Smooth muscle cell (in vitro differentiated cells): ENCODE data around the gene MYORG. TPM values are rescaled to one million over a fixed set of nuclear protein-coding genes. Genes with fewer than 3 reads are reported as not detected.
"Not testable (repeated sequence)": the region's sequence is repeated elsewhere in the genome, so short reads cannot be mapped to it uniquely, and the experiment has no call there.

Experiments used
- DNase-seq: peaks from one replicate; lab custom pipeline; 2025; ENCODE audit not compliant: unreplicated experiment; lab: John Stamatoyannopoulos, UW
- H2AFZ ChIP-seq: fragments of 200-600 bp; sonication (generic); 2 replicates; pipeline ENCODE4 v1.6.0; 2016; ENCODE audit warnings: antibody characterized with exemption, low read depth, mild to moderate bottlenecking
- H3F3A ChIP-seq: fragments of 200-600 bp; sonication (generic); 2 replicates; pipeline ENCODE4 v1.6.0; 2017; ENCODE audit warnings: antibody characterized with exemption, low read depth
- H3K27ac ChIP-seq: fragments of 200-600 bp; sonication (generic); 2 replicates; pipeline ENCODE4 v1.5.1; 2016; ENCODE audit warnings: low read depth, mild to moderate bottlenecking
- H3K27me3 ChIP-seq: fragments of 200-600 bp; sonication (generic); 2 replicates; pipeline ENCODE4 v1.6.1; 2016; ENCODE audit warnings: low read depth, mild to moderate bottlenecking
- H3K36me3 ChIP-seq: fragments of 200-600 bp; sonication (generic); 2 replicates; pipeline ENCODE4 v1.5.1; 2016; ENCODE audit warnings: low read depth
- H3K4me1 ChIP-seq: fragments of 200-600 bp; sonication (generic); 2 replicates; pipeline ENCODE4 v1.5.1; 2016; ENCODE audit warnings: low read depth
- H3K4me2 ChIP-seq: fragments of 200-600 bp; sonication (generic); 2 replicates; pipeline ENCODE4 v1.6.0; 2016; ENCODE audit warnings: mild to moderate bottlenecking
- H3K4me3 ChIP-seq: fragments of 200-600 bp; sonication (generic); 2 replicates; pipeline ENCODE4 v1.5.1; 2016; ENCODE audit warnings: mild to moderate bottlenecking
- H3K79me2 ChIP-seq: fragments of 200-600 bp; sonication (generic); 2 replicates; pipeline ENCODE4 v1.6.0; 2016; ENCODE audit warnings: low read depth, mild to moderate bottlenecking
- H3K9ac ChIP-seq: fragments of 200-600 bp; sonication (generic); 2 replicates; pipeline ENCODE4 v1.6.0; 2016; ENCODE audit warnings: low read depth
- H3K9me3 ChIP-seq: fragments of 200-600 bp; sonication (generic); replicated peaks from 2 replicates; pipeline ENCODE4 v1.5.1; 2016; ENCODE audit warnings: low read depth
- H4K20me1 ChIP-seq: fragments of 200-600 bp; sonication (generic); 2 replicates; pipeline ENCODE4 v1.6.0; 2016; ENCODE audit warnings: low read depth
- CTCF ChIP-seq: fragments of 200-600 bp; sonication (generic); IDR thresholded peaks from 2 replicates; pipeline ENCODE4 v1.5.1; 2017; ENCODE audit warnings: borderline replicate concordance, mild to moderate bottlenecking, antibody characterized with exemption; ENCODE audit not compliant: insufficient read depth, poor library complexity, severe bottlenecking
- WGBS: methylation state at CpG from one replicate; pipeline ENCODE4 v1.1.7; 2016; ENCODE audit warnings: low lambda C conversion rate; 5-methylcytosine and 5-hydroxymethylcytosine counted together
- polyA plus RNA-seq: library from polyadenylated mRNA; unstranded; fragments of >200 nt; fragmentation: Nextera tagmentation; extraction: Ambion mirVana; gene quantifications from 2 replicates; pipeline ENCODE4 v1.2.1, GENCODE V29; 2016
- total RNA-seq: library from RNA; depleted of rRNA; stranded (reverse); fragments of >200 nt; gene quantifications from 2 replicates; pipeline ENCODE4 v1.2.3, GENCODE V29; 2014

The MYORG gene
- total and polyA plus RNA-seq, 2 experiments from 2014 or later = 4.2 to 5.2 TPM

GRCh38 chr9:34370970-34371880, 5.5 kb downstream of the MYORG start:
- DNase-seq = no peak
- Histone ChIP-seq H3K4me1 (no peaks in the 10 kb centered on the region), H2AFZ (no peak overlapping the region), H4K20me1 (no peaks in the 10 kb centered on the region), H3K79me2 (no peaks in the 10 kb centered on the region), H3F3A (no peaks in the 10 kb centered on the region), H3K4me2 (no peak overlapping the region), H3K27ac (no peak overlapping the region), H3K4me3 (no peak overlapping the region), H3K9me3 (no peaks in the 10 kb centered on the region), H3K9ac (no peak overlapping the region), H3K27me3 (no peaks in the 10 kb centered on the region), H3K36me3 (no peaks in the 10 kb centered on the region)
- WGBS = 98% methylated on average over 94 of the region's 105 CpGs
- no peak for TF ChIP-seq CTCF

GRCh38 chr9:34370335-34370969, 6.2 kb downstream of the MYORG start:
- Histone ChIP-seq H3K27ac (no peak overlapping the region), H4K20me1 (no peaks in the 10 kb centered on the region), H3K9me3 (no peaks in the 10 kb centered on the region), H3K4me1 (no peaks in the 10 kb centered on the region), H3K9ac (no peak overlapping the region), H3F3A (no peaks in the 10 kb centered on the region), H3K4me2 (no peak overlapping the region), H3K36me3 (no peaks in the 10 kb centered on the region), H2AFZ (no peak overlapping the region), H3K4me3 (no peak overlapping the region), H3K27me3 (no peaks in the 10 kb centered on the region), H3K79me2 (no peaks in the 10 kb centered on the region)
- 92% methylated on average over 13 of the region's 23 CpGs for WGBS
- TF ChIP-seq CTCF = no peak
- no peak for DNase-seq

- Histone ChIP-seq H3K79me2 (no peaks in the 10 kb centered on the region), H3K9ac (no peak overlapping the region), H3F3A (no peaks in the 10 kb centered on the region), H3K9me3 (no peaks in the 10 kb centered on the region), H3K36me3 (no peaks in the 10 kb centered on the region), H3K27me3 (no peaks in the 10 kb centered on the region), H3K4me3 (no peak overlapping the region), H3K27ac (no peak overlapping the region), H3K4me2 (no peak overlapping the region), H2AFZ (no peak overlapping the region), H4K20me1 (no peaks in the 10 kb centered on the region), H3K4me1 (no peaks in the 10 kb centered on the region)
- WGBS = 86% methylated on average over 4 of the region's 4 CpGs
- no peak for TF ChIP-seq CTCF
- DNase-seq = no peak
These were observed 7.1 kb downstream of the MYORG start for GRCh38 chr9:34369636-34370035.

GRCh38 chr9:34368796-34369195, 7.9 kb downstream of the MYORG start:
- H3F3A ChIP-seq, H3K9me3 ChIP-seq, H3K4me1 ChIP-seq, H3K27ac ChIP-seq, H2AFZ ChIP-seq, H3K4me3 ChIP-seq, H3K36me3 ChIP-seq, H4K20me1 ChIP-seq, H3K79me2 ChIP-seq, DNase-seq, H3K4me2 ChIP-seq, H3K9ac ChIP-seq, H3K27me3 ChIP-seq: not testable (repeated sequence)
- 97% methylated on average over 5 of the region's 5 CpGs for WGBS

- H3K36me3 ChIP-seq, H3K9ac ChIP-seq, H3K79me2 ChIP-seq, H3K9me3 ChIP-seq, H3K4me2 ChIP-seq, H4K20me1 ChIP-seq, H2AFZ ChIP-seq, H3K27ac ChIP-seq, H3K4me3 ChIP-seq, H3F3A ChIP-seq, H3K27me3 ChIP-seq, DNase-seq: not testable (repeated sequence)
- whole genome bisulfite sequencing = 96% methylated on average over 3 of the region's 3 CpGs
- peaks cover 15% of the 10 kb centered on the region for H3K4me1 ChIP-seq
These were observed 8.8 kb downstream of the MYORG start for GRCh38 chr9:34367751-34368410.
